SK-N-SH (cell line): ENCODE measurements around the gene ARHGAP20. TPM values are rescaled to one million over a fixed set of nuclear protein-coding genes. Genes with fewer than 3 reads are reported as not detected.

Experiments used
- CTCF ChIA-PET: fragments of 300-600, 350-600 bp; formaldehyde crosslinking; extraction: SDS; loops from one replicate; lab custom pipeline; 2021; lab: Yijun Ruan, JAX
- POLR2A ChIA-PET: fragments of 350-600 bp; sonication (Branson Sonifier 250); formaldehyde crosslinking; extraction: SDS; loops from one replicate; lab custom pipeline; 2020; ENCODE audit warnings: antibody characterized with exemption, inconsistent platforms; lab: Yijun Ruan, JAX
- DNase-seq: peaks from one replicate; pipeline ENCODE4 v3.0.0; 2012
- H2AFZ ChIP-seq: fragments of 200-600 bp; sonication (generic); 2 replicates; pipeline ENCODE4 v1.8.1; 2016; ENCODE audit warnings: antibody characterized with exemption, mild to moderate bottlenecking, low read depth
- H3F3A ChIP-seq: fragments of 200-600 bp; sonication (generic); replicated peaks from 2 replicates; pipeline ENCODE3; 2016; ENCODE audit warnings: antibody characterized with exemption, mild to moderate bottlenecking; ENCODE audit not compliant: insufficient read depth
- H3K27ac ChIP-seq, 2 experiments: fragments of 200-500 bp in 1 of 2; fragments of 200-600 bp in 1 of 2; sonication (Bioruptor generic) in 1 of 2; sonication (generic), shearing (Covaris generic) in 1 of 2; 2 replicates each; pipeline versions ENCODE4 v1.5.1 to v1.6.1; 2014 to 2016; ENCODE audit warnings: low read depth in 2 of 2, inconsistent platforms in 1 of 2, low read length in 1 of 2, mild to moderate bottlenecking in 1 of 2, mixed read lengths in 1 of 2
- H3K27me3 ChIP-seq: fragments of 200-600 bp; sonication (generic), shearing (Covaris generic); 2 replicates; pipeline ENCODE4 v1.6.1; 2016; ENCODE audit warnings: mixed run types; ENCODE audit not compliant: insufficient read depth
- H3K36me3 ChIP-seq, 2 experiments: fragments of 200-500 bp in 1 of 2; fragments of 200-600 bp in 1 of 2; sonication (Bioruptor generic) in 1 of 2; sonication (generic) in 1 of 2; replicated peaks in 1 of 2; 2 replicates each; pipeline versions ENCODE3 to v1.5.1; 2014 to 2016; ENCODE audit warnings: low read length in 1 of 2, mild to moderate bottlenecking in 1 of 2; ENCODE audit not compliant: insufficient read depth in 2 of 2, control insufficient read depth in 1 of 2
- H3K4me1 ChIP-seq, 2 experiments: fragments of 200-500 bp in 1 of 2; fragments of 200-600 bp in 1 of 2; sonication (Bioruptor generic) in 1 of 2; sonication (generic), shearing (Covaris generic) in 1 of 2; 2 replicates each; pipeline versions ENCODE4 v1.5.1 to v1.6.1; 2014 to 2016; ENCODE audit warnings: low read depth in 1 of 2, low read length in 1 of 2, mixed run types in 1 of 2; ENCODE audit not compliant: insufficient read depth in 2 of 2, control insufficient read depth in 1 of 2
- H3K4me2 ChIP-seq: fragments of 200-600 bp; sonication (generic), shearing (Covaris generic); 2 replicates; pipeline ENCODE4 v1.6.1; 2017; ENCODE audit warnings: mixed run types
- H3K4me3 ChIP-seq, 2 experiments: fragments of 200-500 bp in 1 of 2; fragments of 200-600 bp in 1 of 2; sonication (Bioruptor generic) in 1 of 2; sonication (generic), shearing (Covaris generic) in 1 of 2; 2 replicates each; pipeline versions ENCODE4 v1.5.1 to v1.8.1; 2014 to 2016; ENCODE audit warnings: low read depth in 2 of 2, inconsistent platforms in 1 of 2, low read length in 1 of 2, mild to moderate bottlenecking in 1 of 2, mixed read lengths in 1 of 2, moderate library complexity in 1 of 2
- H3K79me2 ChIP-seq: fragments of 200-600 bp; sonication (generic); 2 replicates; pipeline ENCODE4 v1.8.1; 2017; ENCODE audit warnings: mild to moderate bottlenecking; ENCODE audit not compliant: insufficient read depth
- H3K9ac ChIP-seq: fragments of 200-600 bp; sonication (generic); 2 replicates; pipeline ENCODE4 v1.6.1; 2017; ENCODE audit warnings: mixed run types
- H3K9me2 ChIP-seq: fragments of 200-600 bp; sonication (generic); 2 replicates; pipeline ENCODE4 v1.6.1; 2017; ENCODE audit warnings: mixed run types
- H3K9me3 ChIP-seq: fragments of 200-600 bp; sonication (generic); 2 replicates; pipeline ENCODE4 v1.6.1; 2017; ENCODE audit warnings: mixed run types, mild to moderate bottlenecking, moderate library complexity
- H4K20me1 ChIP-seq: fragments of 200-600 bp; sonication (generic); 2 replicates; pipeline ENCODE4 v1.6.1; 2017; ENCODE audit warnings: mild to moderate bottlenecking, mixed run types; ENCODE audit not compliant: insufficient read depth
- CHD2 ChIP-seq: fragments of 150-350 bp; IDR thresholded peaks from 2 replicates; pipeline ENCODE4 v1.6.1; 2018; ENCODE audit warnings: low read length; ENCODE audit not compliant: partially characterized antibody
- EP300 ChIP-seq, 2 experiments: IDR thresholded peaks; 2 replicates each; pipeline versions ENCODE4 v1.4.0 to v1.6.1; 2012; ENCODE audit warnings: borderline replicate concordance in 1 of 2, low read depth in 1 of 2, low read length in 1 of 2
- EZH2phosphoT487 ChIP-seq: fragments of 200-600 bp; sonication (generic); IDR thresholded peaks from 2 replicates; pipeline ENCODE4 v1.6.1; 2017; ENCODE audit warnings: low read depth, mixed run types, mild to moderate bottlenecking, antibody characterized with exemption, moderate library complexity, borderline replicate concordance
- FOXJ3 ChIP-seq: sonication (generic); formaldehyde crosslinking; IDR thresholded peaks from 2 replicates; pipeline ENCODE4 v1.5.1; 2020; ENCODE audit warnings: mild to moderate bottlenecking, missing genetic modification reagents
- GATA2 ChIP-seq: sonication (generic); formaldehyde crosslinking; IDR thresholded peaks from 2 replicates; pipeline ENCODE4 v1.5.0; 2020; ENCODE audit warnings: mild to moderate bottlenecking, missing genetic modification reagents
- IRF3 ChIP-seq: fragments of 150-350 bp; IDR thresholded peaks from 2 replicates; pipeline ENCODE4 v1.6.1; 2016; ENCODE audit warnings: mild to moderate bottlenecking, low read depth, low read length
- JUND ChIP-seq: IDR thresholded peaks from 2 replicates; pipeline ENCODE4 v1.4.0; 2012
- MXI1 ChIP-seq: IDR thresholded peaks from 2 replicates; pipeline ENCODE4 v1.6.1; 2012; ENCODE audit warnings: mild to moderate bottlenecking, low read depth, low read length, improper control_type of control experiment
- POLR2AphosphoS5 ChIP-seq: IDR thresholded peaks from 2 replicates; pipeline ENCODE4 v1.6.1; 2012; ENCODE audit warnings: low read depth, low read length
- RAD21 ChIP-seq: IDR thresholded peaks from 2 replicates; pipeline ENCODE4 v1.6.1; 2012; ENCODE audit warnings: mild to moderate bottlenecking, low read length
- RFX5 ChIP-seq: IDR thresholded peaks from 2 replicates; pipeline ENCODE4 v1.6.1; 2012; ENCODE audit warnings: mild to moderate bottlenecking, improper control_type of control experiment, low read length
- RXRA ChIP-seq: IDR thresholded peaks from 2 replicates; pipeline ENCODE4 v1.4.0; 2012; ENCODE audit warnings: low read depth, mild to moderate bottlenecking, borderline replicate concordance
- TEAD4 ChIP-seq: IDR thresholded peaks from 2 replicates; pipeline ENCODE4 v1.4.0; 2012; ENCODE audit warnings: mild to moderate bottlenecking, borderline replicate concordance; ENCODE audit not compliant: insufficient read depth
- USF1 ChIP-seq: IDR thresholded peaks from 2 replicates; pipeline ENCODE4 v1.4.0; 2012; ENCODE audit warnings: low read depth, borderline replicate concordance
- USF2 ChIP-seq: fragments of 150-350 bp; IDR thresholded peaks from 2 replicates; pipeline ENCODE4 v1.6.1; 2017; ENCODE audit warnings: antibody characterized with exemption, low read length, low read depth, borderline replicate concordance
- WGBS: methylation state at CpG from one replicate; pipeline ENCODE4 v1.1.6; 2017; ENCODE audit warnings: low lambda C conversion rate; 5-methylcytosine and 5-hydroxymethylcytosine counted together
- polyA plus RNA-seq, 3 experiments: library from polyadenylated mRNA; depleted of rRNA; stranded (reverse); fragments of >200 nt; gene quantifications; 2 replicates each; pipeline ENCODE4 v1.2.3, GENCODE V29; 2012
- TF ChIP-seq, protein P1 (sequence below): IDR thresholded peaks from 2 replicates; pipeline ENCODE4 v1.4.0; 2012; ENCODE audit warnings: low read depth, borderline replicate concordance
- TF ChIP-seq, protein P2 (sequence below): IDR thresholded peaks from 2 replicates; pipeline ENCODE4; 2012
- TF ChIP-seq, protein P3 (sequence below): IDR thresholded peaks from 2 replicates; pipeline ENCODE4 v1.4.0; 2012; ENCODE audit warnings: low read depth

Gene ARHGAP20
- polyA plus RNA-seq, 1 of the 3 experiments (the other 2 are of a cell fraction) = 0.76 TPM

DNA sequence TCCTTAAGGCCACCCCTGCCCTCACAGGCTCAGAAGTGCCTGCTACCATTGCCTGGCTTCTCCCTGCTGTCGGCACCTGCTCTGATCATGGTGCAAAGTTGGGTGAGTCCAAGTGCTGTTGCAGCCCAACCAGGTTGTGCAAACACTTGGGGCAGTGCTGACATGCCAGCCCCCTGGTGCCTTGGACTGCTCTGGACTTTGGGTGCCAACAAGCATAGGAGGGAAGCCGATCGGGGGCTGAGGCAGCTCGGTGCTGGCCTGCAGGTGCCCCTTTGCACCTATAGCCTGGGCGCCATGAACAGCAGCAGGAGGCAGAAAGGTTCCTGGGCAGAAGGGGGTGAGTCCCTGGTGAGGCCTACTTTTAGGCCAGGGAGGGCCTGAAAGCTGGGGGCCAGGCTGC lies 113.0 kb downstream of the ARHGAP20 start:
- H3K4me2 ChIP-seq = no peak overlapping the region
- no peak overlapping the region for H3K27ac ChIP-seq
- TF ChIP-seq RFX5 (no peak), MXI1 (no peak), FOXJ3 (CRISPR knock-in tag) (no peak), EZH2phosphoT487 (no peak), CHD2 (no peak), USF2 (no peak), RXRA (no peak), POLR2AphosphoS5 (no peak), TEAD4 (no peak)
- TF ChIP-seq, all 33 proteins: peak for 0
- H2AFZ ChIP-seq = no peak overlapping the region
- H3K9me2 ChIP-seq = no peaks in the 10 kb centered on the region
- H3K4me3 ChIP-seq = no peak overlapping the region
- H3K9me3 ChIP-seq = no peaks in the 10 kb centered on the region
- WGBS = 33% methylated on average over 1 of the region's 5 CpGs
- DNase-seq = no peak
- no peaks in the 10 kb centered on the region for H3F3A ChIP-seq
- H3K9ac ChIP-seq = no peak overlapping the region
- ChIA-PET POLR2A (no interaction called here), CTCF (interaction anchor here (1.3 to 1.5 kb wide), 3 partner anchors 9 to 823 kb away, joined by 3 read pairs; no protein-coding TSS in a partner anchor)
- no peaks in the 10 kb centered on the region for H3K36me3 ChIP-seq
- no peaks in the 10 kb centered on the region for H3K79me2 ChIP-seq
- H4K20me1 ChIP-seq = no peaks in the 10 kb centered on the region
- H3K4me1 ChIP-seq = no peaks in the 10 kb centered on the region
- no peaks in the 10 kb centered on the region for H3K27me3 ChIP-seq

DNA sequence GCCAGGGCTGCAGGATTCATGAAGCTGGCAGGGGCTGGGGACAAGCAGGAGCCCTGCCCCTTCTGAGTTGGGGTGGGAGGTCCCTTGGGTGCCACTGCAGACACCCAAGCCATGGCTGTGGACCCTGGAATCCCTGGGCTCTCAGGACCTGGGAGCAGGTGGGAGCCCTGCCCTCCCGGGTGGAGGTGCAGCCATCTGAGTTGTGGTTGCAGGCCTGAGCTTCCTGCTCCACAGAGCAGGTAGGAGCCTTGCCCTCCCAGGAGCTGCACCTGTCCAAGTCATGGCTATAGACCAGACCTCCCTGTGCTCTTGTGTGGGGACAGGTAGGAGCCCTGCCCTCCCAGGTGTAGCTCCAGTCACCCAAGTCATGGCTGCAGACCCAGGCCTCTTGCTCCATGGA lies 113.5 kb downstream of the ARHGAP20 start:
- ChIA-PET POLR2A (no interaction called here), CTCF (interaction anchor here (1.3 to 1.5 kb wide), 2 partner anchors 632 to 824 kb away, joined by 3 read pairs; no protein-coding TSS in a partner anchor)
- Histone ChIP-seq H3K4me3 (no peak overlapping the region), H3K79me2 (no peaks in the 10 kb centered on the region), H3K36me3 (no peaks in the 10 kb centered on the region), H3K9me3 (no peaks in the 10 kb centered on the region), H3K9me2 (no peaks in the 10 kb centered on the region), H3F3A (no peaks in the 10 kb centered on the region), H3K4me1 (no peaks in the 10 kb centered on the region), H4K20me1 (no peaks in the 10 kb centered on the region), H3K4me2 (no peak overlapping the region), H3K27me3 (no peaks in the 10 kb centered on the region), H3K27ac (no peak overlapping the region), H2AFZ (no peak overlapping the region), H3K9ac (no peak overlapping the region)
- no CpG with 5 or more reads among the region's 1 CpG for WGBS
- TF ChIP-seq RXRA (no peak), RFX5 (no peak), USF1 (no peak), POLR2AphosphoS5 (no peak), GATA2 (CRISPR knock-in tag) (no peak), JUND (no peak), TEAD4 (no peak), MXI1 (no peak), RAD21 (no peak), IRF3 (no peak), EP300 (IDR thresholded peaks at IDR 0.05; ENCODE audit: borderline replicate concordance in 1 of 2, low read depth in 1 of 2, low read length in 1 of 2) (no peak), FOXJ3 (CRISPR knock-in tag) (no peak)
- TF ChIP-seq, protein P1, sequence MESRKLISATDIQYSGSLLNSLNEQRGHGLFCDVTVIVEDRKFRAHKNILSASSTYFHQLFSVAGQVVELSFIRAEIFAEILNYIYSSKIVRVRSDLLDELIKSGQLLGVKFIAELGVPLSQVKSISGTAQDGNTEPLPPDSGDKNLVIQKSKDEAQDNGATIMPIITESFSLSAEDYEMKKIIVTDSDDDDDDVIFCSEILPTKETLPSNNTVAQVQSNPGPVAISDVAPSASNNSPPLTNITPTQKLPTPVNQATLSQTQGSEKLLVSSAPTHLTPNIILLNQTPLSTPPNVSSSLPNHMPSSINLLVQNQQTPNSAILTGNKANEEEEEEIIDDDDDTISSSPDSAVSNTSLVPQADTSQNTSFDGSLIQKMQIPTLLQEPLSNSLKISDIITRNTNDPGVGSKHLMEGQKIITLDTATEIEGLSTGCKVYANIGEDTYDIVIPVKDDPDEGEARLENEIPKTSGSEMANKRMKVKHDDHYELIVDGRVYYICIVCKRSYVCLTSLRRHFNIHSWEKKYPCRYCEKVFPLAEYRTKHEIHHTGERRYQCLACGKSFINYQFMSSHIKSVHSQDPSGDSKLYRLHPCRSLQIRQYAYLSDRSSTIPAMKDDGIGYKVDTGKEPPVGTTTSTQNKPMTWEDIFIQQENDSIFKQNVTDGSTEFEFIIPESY = no peak
- TF ChIP-seq, protein P2, sequence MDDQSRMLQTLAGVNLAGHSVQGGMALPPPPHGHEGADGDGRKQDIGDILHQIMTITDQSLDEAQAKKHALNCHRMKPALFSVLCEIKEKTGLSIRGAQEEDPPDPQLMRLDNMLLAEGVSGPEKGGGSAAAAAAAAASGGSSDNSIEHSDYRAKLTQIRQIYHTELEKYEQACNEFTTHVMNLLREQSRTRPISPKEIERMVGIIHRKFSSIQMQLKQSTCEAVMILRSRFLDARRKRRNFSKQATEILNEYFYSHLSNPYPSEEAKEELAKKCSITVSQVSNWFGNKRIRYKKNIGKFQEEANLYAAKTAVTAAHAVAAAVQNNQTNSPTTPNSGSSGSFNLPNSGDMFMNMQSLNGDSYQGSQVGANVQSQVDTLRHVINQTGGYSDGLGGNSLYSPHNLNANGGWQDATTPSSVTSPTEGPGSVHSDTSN = no peak
- TF ChIP-seq, protein P3, sequence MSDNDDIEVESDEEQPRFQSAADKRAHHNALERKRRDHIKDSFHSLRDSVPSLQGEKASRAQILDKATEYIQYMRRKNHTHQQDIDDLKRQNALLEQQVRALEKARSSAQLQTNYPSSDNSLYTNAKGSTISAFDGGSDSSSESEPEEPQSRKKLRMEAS = no peak
- DNase-seq = no peak
